Astrocyte (in vitro differentiated cells and primary cell): ENCODE measurements around the gene GLS.

Experiments used
- CTCF ChIP-seq: IDR thresholded peaks from 2 replicates; pipeline ENCODE4 v1.5.1; 2011; ENCODE audit warnings: low read depth, mild to moderate bottlenecking, inconsistent platforms, low read length, moderate library complexity; ENCODE audit not compliant: insufficient read depth
- EZH2 ChIP-seq: IDR thresholded peaks from 2 replicates; pipeline ENCODE4 v1.6.1; 2012; ENCODE audit warnings: mild to moderate bottlenecking, low read length, inconsistent platforms; ENCODE audit not compliant: insufficient read depth

DNA sequence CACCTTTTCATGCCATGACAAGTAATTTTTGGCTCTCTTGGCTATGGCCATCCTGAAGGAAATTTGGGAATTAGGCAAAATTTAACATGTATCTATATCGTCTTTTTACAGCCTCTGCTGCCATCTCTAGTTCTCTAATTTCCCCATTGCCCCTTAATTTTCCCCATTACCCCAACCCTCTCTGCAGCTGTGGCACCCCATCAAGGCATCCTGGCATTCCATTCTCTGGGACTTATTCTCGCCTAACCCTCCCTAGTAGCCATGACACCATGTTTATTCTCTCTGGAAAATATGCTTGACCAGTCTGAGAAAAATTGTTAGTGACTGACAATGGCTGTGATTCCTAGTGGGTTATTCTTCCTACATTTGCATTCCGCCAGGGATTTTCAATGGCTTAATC lies 43.9 kb upstream of the GLS start:
- no peak for TF ChIP-seq CTCF
- TF ChIP-seq EZH2, result no peak
